Astrocyte (in vitro differentiated cells and primary cell): ENCODE data around the gene ZNF343.

Experiments
- EZH2 ChIP-seq: IDR thresholded peaks from 2 replicates; pipeline ENCODE4 v1.6.1; 2012; ENCODE audit warnings: mild to moderate bottlenecking, low read length, inconsistent platforms; ENCODE audit not compliant: insufficient read depth
- TF ChIP-seq, protein P1 (sequence below): IDR thresholded peaks from 2 replicates; pipeline ENCODE4 v1.5.1; 2011; ENCODE audit warnings: low read depth, mild to moderate bottlenecking, inconsistent platforms, low read length, moderate library complexity; ENCODE audit not compliant: insufficient read depth

DNA sequence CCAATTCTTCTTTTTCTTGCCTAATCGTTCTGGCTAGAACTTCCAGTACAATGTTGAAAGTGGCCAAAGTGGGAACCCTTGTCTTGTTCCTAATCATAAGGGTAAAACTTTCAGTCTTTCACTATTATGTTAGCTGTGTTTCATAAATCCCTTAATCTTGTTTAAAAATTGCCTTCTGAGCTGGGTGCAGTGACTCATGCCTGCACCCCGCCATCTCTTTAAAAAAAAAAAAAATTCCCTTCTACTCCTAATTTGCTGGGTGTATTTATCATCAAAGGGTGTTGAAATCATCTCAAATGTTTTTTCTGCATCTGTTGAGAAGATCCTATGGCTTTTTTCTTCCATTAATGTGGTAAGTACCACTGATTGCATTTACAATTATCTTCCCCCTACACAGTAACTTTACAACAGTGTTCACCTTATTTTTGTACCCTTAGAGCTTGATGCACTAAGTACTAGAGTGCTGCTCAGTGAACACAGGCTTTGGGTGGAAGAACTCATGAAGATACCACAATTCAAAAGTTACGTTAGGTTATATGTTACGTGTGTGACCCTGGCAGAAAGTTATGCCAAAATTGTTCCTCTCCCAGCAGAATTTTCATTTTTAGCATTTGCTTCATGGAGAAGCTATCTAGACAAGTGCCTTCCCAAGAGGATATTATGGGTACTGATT is 47.8 kb downstream of the ZNF343 start:
- TF ChIP-seq EZH2 = no peak
- TF ChIP-seq, protein P1, sequence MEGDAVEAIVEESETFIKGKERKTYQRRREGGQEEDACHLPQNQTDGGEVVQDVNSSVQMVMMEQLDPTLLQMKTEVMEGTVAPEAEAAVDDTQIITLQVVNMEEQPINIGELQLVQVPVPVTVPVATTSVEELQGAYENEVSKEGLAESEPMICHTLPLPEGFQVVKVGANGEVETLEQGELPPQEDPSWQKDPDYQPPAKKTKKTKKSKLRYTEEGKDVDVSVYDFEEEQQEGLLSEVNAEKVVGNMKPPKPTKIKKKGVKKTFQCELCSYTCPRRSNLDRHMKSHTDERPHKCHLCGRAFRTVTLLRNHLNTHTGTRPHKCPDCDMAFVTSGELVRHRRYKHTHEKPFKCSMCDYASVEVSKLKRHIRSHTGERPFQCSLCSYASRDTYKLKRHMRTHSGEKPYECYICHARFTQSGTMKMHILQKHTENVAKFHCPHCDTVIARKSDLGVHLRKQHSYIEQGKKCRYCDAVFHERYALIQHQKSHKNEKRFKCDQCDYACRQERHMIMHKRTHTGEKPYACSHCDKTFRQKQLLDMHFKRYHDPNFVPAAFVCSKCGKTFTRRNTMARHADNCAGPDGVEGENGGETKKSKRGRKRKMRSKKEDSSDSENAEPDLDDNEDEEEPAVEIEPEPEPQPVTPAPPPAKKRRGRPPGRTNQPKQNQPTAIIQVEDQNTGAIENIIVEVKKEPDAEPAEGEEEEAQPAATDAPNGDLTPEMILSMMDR = no peak
